Heart right ventricle (tissue), 16 donors: ENCODE data around the gene TXNRD2. TPM values are rescaled to one million over a fixed set of nuclear protein-coding genes. Genes with fewer than 3 reads are reported as not detected.
A peak's percentile ranks its signal among the peaks of the same experiment; 100 is the strongest.

Experiments
- ATAC-seq, 8 donors: fragments of 200-7000 bp; cut with Tn5 transposase; one replicate each; pipeline ENCODE4 v1.9.1; 2020; ENCODE audit warnings: mild to moderate bottlenecking in 8 of 8, moderate library complexity in 8 of 8, moderate number of reproducible peaks in 1 of 8
- DNase-seq, 2 donors: peaks; one replicate each; pipeline ENCODE4 v3.0.0-alpha.2; 2020
- H3K27ac ChIP-seq, 10 donors: fragments of 200-600 bp; sonication (generic) in 2 of 10; one replicate each; pipeline versions ENCODE4 v1.5.0 to v1.8.0; 2020 to 2022; ENCODE audit warnings: mild to moderate bottlenecking in 3 of 10
- H3K27me3 ChIP-seq, 7 donors: fragments of 200-600 bp; one replicate each; pipeline ENCODE4 v1.8.0; 2021 to 2022; ENCODE audit warnings: mild to moderate bottlenecking in 2 of 7
- H3K36me3 ChIP-seq, 9 donors: fragments of 200-600 bp; sonication (generic) in 1 of 9; one replicate each; pipeline versions ENCODE4 v1.5.0 to v1.8.0; 2020 to 2022; ENCODE audit warnings: mild to moderate bottlenecking in 2 of 9
- H3K4me1 ChIP-seq, 9 donors: fragments of 200-600 bp; sonication (generic) in 1 of 9; one replicate each; pipeline versions ENCODE4 v1.5.0 to v1.8.0; 2020 to 2022; ENCODE audit warnings: mild to moderate bottlenecking in 4 of 9
- H3K4me3 ChIP-seq, 10 donors: fragments of 200-600 bp; sonication (generic) in 2 of 10; one replicate each; pipeline versions ENCODE4 v1.5.0 to v1.8.0; 2020 to 2022; ENCODE audit warnings: mild to moderate bottlenecking in 7 of 10, moderate library complexity in 2 of 10
- H3K9me3 ChIP-seq, 11 donors: fragments of 200-600 bp in 10 of 11; sonication (generic) in 2 of 11; one replicate each; pipeline versions ENCODE4 v1.5.0 to v1.8.0; 2013 to 2022; ENCODE audit warnings: mild to moderate bottlenecking in 2 of 11, control low read depth in 1 of 11, moderate library complexity in 1 of 11
- WGBS, 2 donors: extraction: QIAGEN DNeasy Blood & Tissue Kit; methylation state at CpG; one replicate each; pipeline ENCODE4 v1.1.7; 2013; ENCODE audit warnings: inconsistent platforms in 1 of 2; 5-methylcytosine and 5-hydroxymethylcytosine counted together
- intact Hi-C, 10 donors: fragments of 100-400 bp; cut with DNase I; formaldehyde crosslinking; loops; one replicate each; pipeline versions ENCODE4 v1.11.1 to v1.14.2; 2022
- polyA plus RNA-seq, 2 donors: library from polyadenylated mRNA; stranded (reverse); fragments of 200-250 nt; gene quantifications; one replicate each; pipeline ENCODE4 v1.2.3, GENCODE V29; 2013
- total RNA-seq, 10 donors: library from RNA; stranded (reverse); fragmentation: NEBNext Ultra II Directional in 3 of 10; extraction: Animal tissue kit (Norgen Biotek cat#: 25700) in 3 of 10; gene quantifications; one replicate each; pipeline versions ENCODE4 v1.2.1 to v1.2.4, GENCODE V29; 2021 to 2023
- TF ChIP-seq, protein P1 (sequence below), 9 donors: fragments of 200-600 bp; sonication (generic) in 2 of 9; IDR thresholded peaks; one replicate each; pipeline versions ENCODE4 v1.5.0 to v1.8.0; 2021 to 2022; ENCODE audit warnings: antibody characterized with exemption in 9 of 9, mild to moderate bottlenecking in 5 of 9, moderate library complexity in 1 of 9
- donor health status: Arrhythmogenic right ventricular cardiomyopathy.
- donor health status: ischemic (EF 13 %, LVEDD 7.1; RV severe dilation, severe dysfunction).
- donor health status: healthy with polysubstance abuse.
- donor health status: DM: no; HTN: yes; CAD: no.
- donor health status: DM: no; HTN: no; CAD: no.
- donor health status: ischemic (EF 25% LVEDD 6.9; RV normal size, moderate dysfunction).
- donor health status: ischemic (EF 25% LVEDD 5.7; RV mildly dilated, moderate dysfunction).
- donor health status: healthy.
- donor health status: DM: yes; HTN: yes; CAD: no.
- donor health status: Ischemic cardiomyopathy.
- donor health status: ischemic (EF 35%, LVEDD 5.7; RV mildly dilated, moderate dysfunction).
- donor health status: nonischemic (EF 11% LVEDD 7.7; RV severe dilation, severe dysfunction).
- donor health status: DM: yes; HTN: yes; CAD: no.
- donor health status: PGD.
- donor health status: ischemic (EF 29% LVEDD 5.4; RV normal size, mild dysfunction).
- donor health status: nonischemic (EF 23%, LVEDD 6.1; RV moderate dilation, normal function).

TXNRD2 gene
- total and polyA plus RNA-seq, 12 donors = 25.8 to 103 (median 35.0) TPM

DNA sequence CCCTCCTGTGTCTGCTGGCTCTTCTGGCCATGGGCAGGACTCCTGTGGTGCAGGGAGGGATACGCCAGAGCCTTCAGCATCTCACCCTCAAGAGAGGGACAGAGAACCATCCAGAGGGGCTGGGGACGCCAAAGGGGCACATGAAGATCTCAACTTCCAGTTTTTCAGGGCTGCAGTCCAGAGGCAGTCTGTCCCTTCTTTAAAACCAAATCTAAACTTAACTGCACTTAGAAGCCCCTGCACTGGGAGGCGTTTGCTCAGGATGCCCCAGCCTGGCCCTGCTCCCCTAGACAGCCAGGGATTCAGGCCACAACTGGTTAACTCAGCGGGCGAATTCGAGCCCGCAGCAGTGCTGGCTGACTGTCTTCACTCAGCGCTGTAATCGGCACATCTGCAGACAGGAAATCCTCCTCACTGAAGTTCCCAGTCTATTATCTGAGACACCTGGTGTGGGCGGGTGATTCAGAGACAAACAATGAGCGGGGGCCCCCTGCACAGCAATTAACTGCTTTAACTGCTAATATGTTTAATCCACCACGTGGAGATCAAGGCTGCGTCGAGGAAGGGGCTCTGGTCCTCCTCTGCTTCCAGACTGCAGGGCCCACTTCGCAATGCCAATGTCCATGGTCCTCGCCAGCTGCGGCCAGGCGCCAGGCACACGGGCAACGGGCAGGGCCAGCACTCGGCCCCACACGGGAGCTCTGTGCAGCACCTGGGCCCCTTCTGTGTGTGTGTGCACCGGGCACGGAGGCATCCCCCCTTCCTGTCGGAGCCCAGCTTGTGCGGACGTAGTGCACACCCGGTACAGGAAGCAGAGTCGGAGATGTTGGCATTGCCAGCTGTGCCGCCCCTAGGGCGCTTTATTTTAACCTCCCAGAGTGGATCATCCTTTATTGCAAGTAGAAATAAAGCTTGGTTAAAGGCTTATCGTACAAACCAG is 50.0 kb downstream of the TXNRD2 start:
- peak overlapping the region in 1 of 10 donors; percentile 77 for H3K27ac ChIP-seq
- H3K36me3 ChIP-seq = peaks cover 0 to 47% (median 16%) of the 10 kb centered on the region in 9 donors

GRCh38 chr22:19890502-19891316 is 50.9 kb downstream of the TXNRD2 start:
- intact Hi-C loops = loop anchor here in 2 of 10 donors (5.0 to 10.0 kb wide), 2 partner anchors 46 to 48 kb away; no protein-coding TSS in a partner anchor
- H3K4me3 ChIP-seq = no peak overlapping the region
- no peaks in the 10 kb centered on the region for H3K9me3 ChIP-seq
- 83 to 84% methylated on average over 20 of the region's 20 CpGs for WGBS, 2 donors
- H3K27me3 ChIP-seq = no peaks in the 10 kb centered on the region
- peaks cover 0 to 50% (median 15%) of the 10 kb centered on the region in 9 donors for H3K4me1 ChIP-seq
- ATAC-seq = no peak
- TF ChIP-seq, protein P1, sequence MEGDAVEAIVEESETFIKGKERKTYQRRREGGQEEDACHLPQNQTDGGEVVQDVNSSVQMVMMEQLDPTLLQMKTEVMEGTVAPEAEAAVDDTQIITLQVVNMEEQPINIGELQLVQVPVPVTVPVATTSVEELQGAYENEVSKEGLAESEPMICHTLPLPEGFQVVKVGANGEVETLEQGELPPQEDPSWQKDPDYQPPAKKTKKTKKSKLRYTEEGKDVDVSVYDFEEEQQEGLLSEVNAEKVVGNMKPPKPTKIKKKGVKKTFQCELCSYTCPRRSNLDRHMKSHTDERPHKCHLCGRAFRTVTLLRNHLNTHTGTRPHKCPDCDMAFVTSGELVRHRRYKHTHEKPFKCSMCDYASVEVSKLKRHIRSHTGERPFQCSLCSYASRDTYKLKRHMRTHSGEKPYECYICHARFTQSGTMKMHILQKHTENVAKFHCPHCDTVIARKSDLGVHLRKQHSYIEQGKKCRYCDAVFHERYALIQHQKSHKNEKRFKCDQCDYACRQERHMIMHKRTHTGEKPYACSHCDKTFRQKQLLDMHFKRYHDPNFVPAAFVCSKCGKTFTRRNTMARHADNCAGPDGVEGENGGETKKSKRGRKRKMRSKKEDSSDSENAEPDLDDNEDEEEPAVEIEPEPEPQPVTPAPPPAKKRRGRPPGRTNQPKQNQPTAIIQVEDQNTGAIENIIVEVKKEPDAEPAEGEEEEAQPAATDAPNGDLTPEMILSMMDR (IDR thresholded peaks at IDR 0.05) = no peak
- peaks cover 0 to 47% (median 16%) of the 10 kb centered on the region in 9 donors for H3K36me3 ChIP-seq
- no peak for DNase-seq
- peak overlapping the region in 1 of 10 donors; percentile 77 for H3K27ac ChIP-seq

More for the DNA sequence above, 50.0 kb downstream of the TXNRD2 start:
- WGBS, 2 donors = 51 to 53% methylated on average over 32 of the region's 32 CpGs
- no peak for DNase-seq
- Histone ChIP-seq H3K9me3 (no peaks in the 10 kb centered on the region), H3K4me3 (peak overlapping the region in 1 of 10 donors; percentile 8), H3K4me1 (peaks cover 0 to 42% (median 13%) of the 10 kb centered on the region in 9 donors), H3K27me3 (no peaks in the 10 kb centered on the region)
- TF ChIP-seq, protein P1 (IDR thresholded peaks at IDR 0.05) = no peak
- ATAC-seq = peak in 6 of 8 donors; percentile 25 to 65 (median 44)
- intact Hi-C loops = loop anchor here in 2 of 10 donors (5.0 to 10.0 kb wide), 2 partner anchors 47 to 49 kb away; no protein-coding TSS in a partner anchor

DNA sequence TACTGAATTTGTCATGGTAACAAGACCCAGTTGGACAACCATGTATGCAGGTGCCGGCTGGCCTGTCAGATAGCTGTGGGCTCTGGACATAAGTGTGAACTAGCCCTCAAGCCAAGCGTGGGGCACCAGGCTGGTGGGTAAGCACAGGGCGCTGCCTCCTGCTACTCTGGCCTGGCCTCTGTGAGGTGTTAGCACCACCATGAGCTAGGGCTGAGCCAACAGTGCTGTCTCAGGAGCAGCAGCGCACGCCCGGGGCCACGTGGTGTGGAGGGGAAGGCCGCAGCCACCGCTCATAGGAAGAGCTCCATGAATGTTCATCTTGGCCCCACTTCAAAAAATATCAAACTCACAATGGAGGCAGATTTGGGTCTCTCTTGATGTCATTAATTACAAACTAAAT is 51.7 kb downstream of the TXNRD2 start:
- intact Hi-C loops = loop anchor here in 2 of 10 donors (5.0 to 10.0 kb wide), 2 partner anchors 45 to 48 kb away; no protein-coding TSS in a partner anchor
- no peak for ATAC-seq
- Histone ChIP-seq H3K4me1 (peaks cover 0 to 50% (median 15%) of the 10 kb centered on the region in 9 donors), H3K9me3 (no peaks in the 10 kb centered on the region), H3K36me3 (peaks cover 0 to 39% (median 12%) of the 10 kb centered on the region in 9 donors), H3K27ac (no peak overlapping the region), H3K27me3 (no peaks in the 10 kb centered on the region), H3K4me3 (no peak overlapping the region)
- WGBS, 2 donors = 85 to 87% methylated on average over 9 of the region's 9 CpGs
- DNase-seq = no peak
- TF ChIP-seq, protein P1 (IDR thresholded peaks at IDR 0.05) = no peak
